HCT116 (cell line): ENCODE data around the gene ZMYM1.

ENCODE experiments used
- ATF3 ChIP-seq: IDR thresholded peaks from 2 replicates; pipeline ENCODE4 v1.6.1; 2012
- TF ChIP-seq, protein P1 (sequence below), 3 experiments: fragments of 200-600 bp in 1 of 3; sonication (generic) in 1 of 3; IDR thresholded peaks in 2 of 3; conservative IDR thresholded peaks in 1 of 3; 2 replicates each; pipeline ENCODE4 v1.5.1; 2012 to 2017; ENCODE audit warnings: low read depth in 2 of 3, low read length in 2 of 3, antibody characterized with exemption in 1 of 3, borderline replicate concordance in 1 of 3, control low read depth in 1 of 3, mild to moderate bottlenecking in 1 of 3, mixed read lengths in 1 of 3, mixed run types in 1 of 3, moderate library complexity in 1 of 3; ENCODE audit not compliant: insufficient read depth in 1 of 3
- TF ChIP-seq, protein P2 (sequence below): IDR thresholded peaks from 2 replicates; pipeline ENCODE4 v1.6.1; 2011; ENCODE audit warnings: mild to moderate bottlenecking, low read length, moderate library complexity; ENCODE audit not compliant: insufficient replicate concordance; ENCODE audit errors: extremely low read depth

- TF ChIP-seq, protein P1, sequence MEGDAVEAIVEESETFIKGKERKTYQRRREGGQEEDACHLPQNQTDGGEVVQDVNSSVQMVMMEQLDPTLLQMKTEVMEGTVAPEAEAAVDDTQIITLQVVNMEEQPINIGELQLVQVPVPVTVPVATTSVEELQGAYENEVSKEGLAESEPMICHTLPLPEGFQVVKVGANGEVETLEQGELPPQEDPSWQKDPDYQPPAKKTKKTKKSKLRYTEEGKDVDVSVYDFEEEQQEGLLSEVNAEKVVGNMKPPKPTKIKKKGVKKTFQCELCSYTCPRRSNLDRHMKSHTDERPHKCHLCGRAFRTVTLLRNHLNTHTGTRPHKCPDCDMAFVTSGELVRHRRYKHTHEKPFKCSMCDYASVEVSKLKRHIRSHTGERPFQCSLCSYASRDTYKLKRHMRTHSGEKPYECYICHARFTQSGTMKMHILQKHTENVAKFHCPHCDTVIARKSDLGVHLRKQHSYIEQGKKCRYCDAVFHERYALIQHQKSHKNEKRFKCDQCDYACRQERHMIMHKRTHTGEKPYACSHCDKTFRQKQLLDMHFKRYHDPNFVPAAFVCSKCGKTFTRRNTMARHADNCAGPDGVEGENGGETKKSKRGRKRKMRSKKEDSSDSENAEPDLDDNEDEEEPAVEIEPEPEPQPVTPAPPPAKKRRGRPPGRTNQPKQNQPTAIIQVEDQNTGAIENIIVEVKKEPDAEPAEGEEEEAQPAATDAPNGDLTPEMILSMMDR (IDR thresholded peaks at IDR 0.05 in 2 of 3, conservative IDR thresholded peaks at IDR 0.05 in 1 of 3; ENCODE audit: borderline replicate concordance in 1 of 3, insufficient read depth in 1 of 3, low read depth in 2 of 3, low read length in 2 of 3): no peak
- TF ChIP-seq ATF3: no peak
- TF ChIP-seq, protein P2, sequence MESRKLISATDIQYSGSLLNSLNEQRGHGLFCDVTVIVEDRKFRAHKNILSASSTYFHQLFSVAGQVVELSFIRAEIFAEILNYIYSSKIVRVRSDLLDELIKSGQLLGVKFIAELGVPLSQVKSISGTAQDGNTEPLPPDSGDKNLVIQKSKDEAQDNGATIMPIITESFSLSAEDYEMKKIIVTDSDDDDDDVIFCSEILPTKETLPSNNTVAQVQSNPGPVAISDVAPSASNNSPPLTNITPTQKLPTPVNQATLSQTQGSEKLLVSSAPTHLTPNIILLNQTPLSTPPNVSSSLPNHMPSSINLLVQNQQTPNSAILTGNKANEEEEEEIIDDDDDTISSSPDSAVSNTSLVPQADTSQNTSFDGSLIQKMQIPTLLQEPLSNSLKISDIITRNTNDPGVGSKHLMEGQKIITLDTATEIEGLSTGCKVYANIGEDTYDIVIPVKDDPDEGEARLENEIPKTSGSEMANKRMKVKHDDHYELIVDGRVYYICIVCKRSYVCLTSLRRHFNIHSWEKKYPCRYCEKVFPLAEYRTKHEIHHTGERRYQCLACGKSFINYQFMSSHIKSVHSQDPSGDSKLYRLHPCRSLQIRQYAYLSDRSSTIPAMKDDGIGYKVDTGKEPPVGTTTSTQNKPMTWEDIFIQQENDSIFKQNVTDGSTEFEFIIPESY: no peak
Measured at GRCh38 chr1:35043498-35043897, 35.7 kb upstream of the ZMYM1 start.
